Activated CD4-positive, alpha-beta T cell treated with anti-CD3 and anti-CD28 coated beads for 1 hour (primary cell): ENCODE data around the gene MAP2K5.
A peak's percentile ranks its signal among the peaks of the same experiment; 100 is the strongest.

Source experiments
- DNase-seq: peaks from one replicate; pipeline ENCODE4 v3.0.0-alpha.2; 2020

The MAP2K5 gene

DNA sequence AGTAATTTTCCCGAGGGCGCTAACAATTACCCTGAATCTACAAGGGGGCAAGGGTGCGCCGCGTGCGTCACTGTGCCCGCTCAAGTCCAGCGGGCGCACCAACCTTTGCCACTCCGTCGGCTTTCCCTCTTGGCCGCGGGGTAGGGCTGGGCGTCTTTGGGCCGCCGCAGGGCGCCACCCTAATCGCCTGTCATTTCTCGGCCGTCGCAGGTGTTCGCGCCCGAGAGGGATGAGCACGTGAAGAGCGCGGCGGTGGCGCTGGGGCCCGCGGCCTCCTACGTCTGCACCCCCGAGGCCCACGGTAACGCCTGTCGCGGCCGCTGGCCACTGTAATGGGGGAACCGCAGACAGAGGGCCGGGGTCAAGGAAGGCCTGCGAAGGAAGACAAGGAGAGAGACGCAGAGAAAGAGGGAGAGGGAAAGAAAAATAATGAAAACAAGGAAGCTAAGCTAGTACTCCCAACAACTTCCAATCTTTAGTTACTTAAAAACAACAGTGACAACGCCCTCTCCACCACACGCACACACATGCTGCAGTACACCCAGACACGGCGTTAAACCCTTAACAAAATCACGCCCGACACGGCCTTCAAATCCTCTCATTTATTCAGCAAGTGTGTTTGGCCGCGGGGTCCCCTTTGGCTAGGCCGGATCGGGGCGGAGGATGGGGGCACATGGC, 286.6 kb downstream of the MAP2K5 start:
- DNase-seq = no peak

DNA sequence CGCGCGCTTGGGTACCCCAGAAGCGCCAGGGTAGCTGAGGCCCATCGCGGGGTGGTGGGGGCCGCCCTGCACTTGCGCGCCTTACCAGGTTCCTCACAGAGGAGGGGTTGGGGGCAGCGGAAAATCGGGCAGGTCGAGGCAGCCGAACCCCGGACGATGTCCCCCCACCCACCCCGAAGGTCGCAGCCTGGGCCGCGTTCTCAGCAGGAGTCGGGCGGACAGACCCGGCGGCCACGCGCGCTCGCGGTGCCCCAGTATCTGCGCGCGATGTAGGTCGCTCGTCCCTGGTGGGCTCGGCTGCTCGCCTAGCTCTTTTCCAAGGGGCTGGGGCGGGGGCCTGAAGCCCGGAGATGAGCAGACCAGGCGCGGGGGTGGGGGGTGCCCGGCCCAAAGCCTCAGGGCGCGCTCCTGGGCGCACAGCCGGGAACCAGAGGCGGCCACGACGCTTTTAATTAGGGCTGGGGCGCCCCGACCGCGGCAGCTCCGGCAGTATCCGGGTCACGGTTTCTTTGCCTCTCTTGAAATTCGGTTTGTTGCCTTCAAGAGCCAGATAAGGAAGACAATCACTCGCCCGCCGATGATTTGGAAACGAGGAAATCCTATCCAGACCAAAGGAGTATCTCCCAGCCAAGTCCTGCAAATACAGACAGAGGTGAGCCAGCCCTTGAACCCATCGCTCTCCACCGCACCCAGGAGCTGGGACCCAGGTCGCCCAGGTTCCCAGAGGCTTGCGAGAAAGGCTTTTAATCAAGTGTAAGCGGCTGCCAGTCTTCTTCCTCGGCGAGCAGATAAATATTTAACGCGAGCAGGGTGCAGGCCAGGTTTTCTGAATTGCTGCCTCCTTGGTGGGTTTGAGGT, 287.4 kb downstream of the MAP2K5 start:
- DNase-seq = no peak

DNA sequence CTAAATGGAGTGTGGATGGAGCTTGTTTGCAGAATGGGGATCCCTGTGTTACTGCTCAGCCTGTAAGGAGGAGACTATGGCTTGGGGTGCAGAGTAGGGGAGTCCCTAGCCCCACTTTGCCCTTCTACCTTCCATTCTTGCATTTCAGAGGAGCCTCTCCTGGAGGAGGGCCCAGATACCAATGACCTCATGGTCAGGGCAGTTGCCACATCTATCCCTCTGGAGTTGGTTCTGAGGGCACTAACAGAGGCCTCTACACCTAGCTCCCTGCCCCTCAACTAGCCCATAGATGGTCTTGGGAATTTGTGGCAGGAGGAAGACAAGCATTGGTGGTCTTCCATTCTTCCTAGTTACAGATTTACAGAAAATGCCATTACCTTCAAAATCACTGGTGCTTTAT, 288.9 kb downstream of the MAP2K5 start:
- DNase-seq = no peak

DNA sequence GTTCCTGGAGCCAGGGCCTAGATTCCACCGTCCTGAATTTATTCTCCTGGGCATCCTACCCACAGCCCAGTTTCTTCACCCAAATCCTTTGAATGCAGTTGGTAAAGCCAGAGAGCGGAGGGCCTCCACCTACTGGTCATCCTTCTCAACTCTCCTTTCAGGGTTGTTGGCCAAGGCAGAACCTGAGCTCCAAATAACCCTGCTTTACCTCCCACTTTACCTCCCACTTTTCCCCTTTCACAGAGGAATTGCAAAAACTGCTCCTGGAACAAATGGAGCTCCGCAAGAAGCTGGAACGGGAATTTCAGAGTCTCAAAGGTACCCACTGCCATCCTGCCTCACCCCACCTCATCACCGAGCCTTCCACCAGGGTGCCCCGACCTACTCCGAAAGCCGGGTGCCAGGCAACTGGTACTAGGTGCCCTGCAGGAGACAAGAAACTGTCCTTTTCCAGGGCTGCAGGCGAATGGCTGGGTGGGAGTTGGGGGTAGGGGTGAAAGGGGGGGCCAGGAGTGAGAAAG, 289.6 kb downstream of the MAP2K5 start:
- no peak for DNase-seq

DNA sequence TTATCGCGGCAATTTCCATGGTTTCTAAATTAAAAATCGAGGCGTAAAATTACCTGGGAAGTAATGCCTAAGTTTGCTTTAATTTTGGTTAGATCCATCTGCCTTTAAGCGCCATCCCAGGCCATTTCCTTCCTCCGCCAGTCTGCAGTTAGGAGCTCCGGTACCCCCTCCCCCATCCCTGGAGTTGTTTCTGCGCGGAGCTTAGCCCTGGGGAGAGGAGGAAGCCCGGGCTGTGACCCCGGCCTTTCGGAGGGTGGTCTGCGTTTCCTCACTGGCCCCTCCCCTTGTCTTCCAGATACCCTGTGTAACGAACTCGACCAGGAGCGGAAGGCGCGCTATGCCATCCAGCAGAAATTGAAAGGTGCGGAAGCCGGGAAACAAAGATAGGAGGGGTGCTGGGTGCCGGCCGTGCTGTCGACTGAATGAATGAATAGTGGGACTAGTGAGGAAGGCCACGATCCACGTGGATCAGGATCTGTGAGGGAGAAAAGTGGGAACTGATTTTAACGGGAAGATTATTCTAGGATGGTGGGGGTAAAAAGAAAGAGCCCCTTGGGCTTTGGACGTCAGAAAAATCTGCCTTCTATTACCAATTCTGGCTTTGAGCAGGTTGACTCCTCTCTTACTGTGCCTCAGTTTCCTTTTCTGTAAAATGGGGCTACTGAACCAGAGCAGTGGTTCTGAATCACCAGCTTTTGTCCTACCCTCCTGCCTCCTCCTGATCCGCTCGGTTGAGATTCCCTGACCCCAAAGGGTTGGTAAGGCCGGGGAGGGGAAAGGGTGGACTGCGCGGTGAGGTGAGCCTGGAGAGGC, 290.6 kb downstream of the MAP2K5 start:
- no peak for DNase-seq

DNA sequence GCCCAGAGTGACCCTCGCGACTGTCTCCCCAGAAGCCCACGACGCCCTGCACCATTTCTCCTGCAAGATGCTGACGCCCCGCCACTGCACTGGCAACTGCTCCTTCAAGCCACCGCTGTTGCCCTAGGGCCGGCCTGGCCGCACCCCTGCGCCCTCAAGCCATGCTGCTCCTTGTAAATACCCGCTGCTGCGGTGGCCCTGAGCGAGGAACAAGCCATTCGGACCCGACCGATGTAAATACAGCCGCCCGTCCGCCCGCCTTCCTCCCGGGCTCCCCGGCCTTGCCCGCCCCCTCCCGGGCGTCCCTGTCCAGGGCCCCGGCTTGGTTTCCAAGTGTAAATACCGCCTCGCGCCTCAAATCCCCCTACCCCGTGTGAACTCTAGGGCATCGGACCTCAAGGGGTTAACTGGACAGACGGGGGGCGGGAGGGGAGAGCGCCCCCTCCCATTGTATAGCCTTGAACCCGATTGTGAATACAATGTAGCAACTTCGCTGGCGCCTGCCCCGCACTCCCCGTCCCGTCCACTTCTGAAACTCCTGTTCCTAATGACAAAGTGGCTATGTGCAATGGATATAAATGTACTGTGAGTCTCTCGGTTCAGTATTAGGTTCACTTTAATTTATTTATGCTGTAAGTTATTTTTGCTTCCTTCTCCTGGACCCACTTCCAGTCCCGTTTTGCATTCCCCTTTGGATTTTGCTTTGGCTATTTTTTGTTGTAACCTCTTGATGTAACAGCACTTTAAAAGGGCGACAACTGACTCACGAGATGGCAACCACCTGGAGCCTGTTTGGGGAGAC, 291.4 kb downstream of the MAP2K5 start:
- no peak for DNase-seq

DNA sequence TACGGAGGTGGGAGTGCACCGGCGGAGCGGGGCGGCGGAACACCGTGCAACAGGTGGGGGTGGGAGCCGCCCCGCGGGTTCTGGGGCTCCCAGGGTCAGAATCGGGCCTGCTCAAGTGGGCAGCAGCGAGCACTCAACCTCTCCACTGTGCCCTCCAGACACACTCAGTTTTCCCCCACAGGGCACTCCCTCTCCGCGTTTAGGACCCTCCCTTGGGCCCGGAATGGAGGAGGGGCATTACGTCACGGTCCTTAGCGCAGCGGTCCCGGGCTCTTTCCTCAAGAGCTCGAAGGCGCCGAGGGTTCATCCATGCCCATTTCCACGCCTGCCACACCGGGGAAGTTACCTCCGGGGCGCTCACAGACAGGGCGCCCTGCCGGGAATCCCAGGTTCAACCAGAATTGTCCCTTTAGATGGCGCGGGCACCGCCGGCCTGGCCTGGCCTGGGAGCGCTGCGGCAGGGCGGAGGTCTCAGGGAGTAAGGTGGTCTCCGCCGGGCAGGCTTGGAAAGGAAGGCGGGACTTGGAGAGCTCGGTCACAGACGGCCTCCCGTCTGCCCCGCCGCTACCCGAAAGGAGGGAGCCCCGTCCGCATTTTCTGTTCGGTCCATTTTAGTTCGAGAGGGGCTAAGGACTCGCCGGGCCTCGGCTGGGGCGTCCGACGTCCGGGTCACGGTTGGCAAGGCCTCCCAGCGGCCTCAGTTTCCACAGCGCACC, 292.2 kb downstream of the MAP2K5 start:
- DNase-seq = no peak

DNA sequence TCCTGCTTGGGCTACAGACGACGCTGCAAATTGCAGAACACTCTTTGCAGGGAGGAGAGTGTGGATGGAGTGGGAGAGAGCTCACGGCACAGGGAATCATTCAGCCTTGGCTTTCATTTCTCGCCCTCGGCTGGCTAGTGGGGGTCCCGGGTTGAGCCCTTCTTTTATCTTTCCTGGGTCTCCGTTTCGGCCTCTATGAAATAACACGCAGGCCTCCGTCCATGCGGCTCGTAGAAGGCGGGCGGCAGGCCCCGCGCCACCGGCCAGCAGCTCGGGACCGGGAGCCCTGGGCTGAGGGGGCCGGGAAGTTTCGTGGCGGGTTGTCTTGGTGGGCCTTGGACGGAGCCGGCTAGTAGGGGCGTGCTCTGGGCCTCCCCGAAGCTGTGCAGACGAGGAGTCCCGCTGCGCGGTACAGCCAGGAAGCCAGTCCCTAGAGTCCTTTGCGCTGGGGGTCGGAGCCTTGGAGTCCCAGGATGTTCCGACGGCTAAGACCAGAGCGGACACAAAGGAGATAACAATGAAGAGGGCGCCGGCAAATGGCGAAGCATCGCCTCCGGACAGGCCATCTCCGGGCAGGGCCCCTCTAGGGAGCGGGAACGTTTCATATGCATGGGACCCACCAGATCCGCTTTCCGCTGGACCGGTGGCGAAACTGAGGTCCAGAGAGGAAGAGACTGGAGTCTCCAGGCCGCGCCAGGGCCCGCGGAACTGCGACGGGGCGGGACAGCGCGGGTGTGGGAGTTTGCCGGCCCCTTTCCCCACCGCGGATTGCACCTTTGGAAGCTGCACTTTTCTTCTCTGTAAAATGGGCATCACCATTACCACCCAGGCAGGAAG, 293.0 kb downstream of the MAP2K5 start:
- DNase-seq = no peak

DNA sequence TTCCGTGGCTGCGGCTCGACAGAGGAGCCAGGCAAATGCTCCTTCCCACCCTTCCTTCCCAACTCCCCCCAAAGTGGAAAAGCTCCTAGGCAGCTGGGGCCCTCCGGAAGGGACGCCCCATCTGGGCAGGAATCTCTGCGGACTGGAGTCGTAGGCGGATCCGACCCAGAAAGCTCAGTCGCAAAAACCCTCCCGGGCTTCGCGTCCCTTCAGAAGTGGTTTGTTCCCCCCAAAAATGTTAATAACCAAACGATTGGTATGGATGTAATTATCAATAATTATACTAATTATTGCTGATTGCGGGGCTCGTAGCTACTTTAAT, 293.6 kb downstream of the MAP2K5 start:
- no peak for DNase-seq

DNA sequence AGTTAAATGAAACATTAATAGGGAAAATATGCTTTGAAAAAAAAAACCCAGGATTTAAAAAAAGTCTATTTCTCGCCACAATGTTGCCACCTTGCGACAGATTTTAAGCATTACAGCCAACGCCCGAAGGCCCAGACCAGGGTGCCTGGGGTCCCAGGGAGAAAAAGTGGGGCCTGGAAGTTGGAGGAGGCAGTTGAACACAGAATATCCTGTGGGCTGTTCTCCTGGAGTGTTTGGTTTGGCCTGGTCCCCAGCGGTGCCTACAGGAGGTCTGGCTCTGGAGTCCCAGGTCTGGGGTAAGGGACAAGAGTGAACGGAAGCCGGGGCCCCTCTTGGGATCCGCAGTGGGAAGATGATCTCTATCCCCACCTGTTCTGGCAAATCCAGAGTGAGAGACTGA, 294.0 kb downstream of the MAP2K5 start:
- peak; percentile 29 for DNase-seq

DNA sequence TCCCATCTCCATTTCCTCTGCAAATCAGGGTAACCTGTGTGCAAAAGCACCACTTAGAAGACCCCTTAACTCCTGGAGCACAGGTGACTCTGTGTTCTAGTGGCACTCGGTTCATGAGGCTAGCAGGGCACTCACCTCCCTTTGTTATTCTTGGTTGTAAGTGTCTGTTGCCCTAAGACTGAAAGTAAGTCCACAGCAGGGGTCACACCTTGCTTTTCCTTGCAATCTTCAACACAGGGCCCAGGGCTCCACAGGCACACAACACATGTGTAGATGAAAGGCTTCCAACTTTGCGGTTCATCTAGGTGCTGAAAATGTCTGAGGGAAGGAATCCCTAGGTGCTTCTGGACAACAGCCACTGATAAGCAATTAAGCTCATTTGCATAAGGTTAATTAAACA, 294.5 kb downstream of the MAP2K5 start:
- DNase-seq = no peak

DNA sequence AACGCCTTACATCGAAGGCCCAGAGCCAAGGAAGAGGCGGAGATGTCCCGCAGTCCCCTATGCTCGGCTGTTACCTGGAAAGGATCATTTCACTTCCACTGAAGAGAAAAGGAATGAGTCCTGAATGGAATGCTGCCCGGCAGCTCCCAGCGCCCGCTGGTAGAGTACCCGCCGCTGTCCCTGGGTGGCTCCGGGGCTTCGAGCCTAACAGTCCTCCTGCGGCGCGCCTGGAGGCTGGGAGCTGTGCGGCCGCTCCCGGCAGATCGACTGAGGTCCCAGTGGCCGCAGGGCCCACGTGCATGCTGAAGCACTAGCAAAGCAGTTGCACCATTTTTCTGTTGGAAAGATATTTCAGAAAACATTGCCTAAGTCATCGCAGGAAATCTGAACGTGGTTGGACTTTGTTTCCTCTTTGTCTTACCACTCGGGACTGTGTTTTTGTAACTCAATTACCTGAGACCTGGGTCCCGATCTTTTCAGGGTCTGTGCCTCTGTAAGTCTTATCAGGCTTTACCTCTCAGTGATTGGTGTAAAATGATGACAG, 296.4 kb downstream of the MAP2K5 start:
- DNase-seq = no peak

DNA sequence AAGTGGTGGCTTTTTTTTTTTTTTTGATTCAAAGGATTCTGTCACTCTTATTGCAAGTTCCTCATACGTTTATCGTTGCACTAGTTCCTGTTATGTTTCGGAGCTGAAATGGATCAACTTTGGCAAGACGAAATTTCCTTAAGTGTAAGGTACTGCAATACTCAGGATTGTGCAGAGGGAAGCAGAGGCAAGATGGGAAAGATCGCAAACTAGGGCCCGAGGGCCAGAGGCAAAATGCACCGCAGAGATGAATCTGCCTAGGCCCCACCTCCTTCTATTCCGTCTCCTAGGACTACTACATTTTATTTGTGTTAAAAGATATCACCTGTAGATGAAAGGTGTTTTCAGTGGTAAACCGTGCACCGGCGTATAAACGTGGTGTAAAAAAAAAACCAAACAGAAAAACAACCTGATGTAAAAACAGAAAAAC, 297.0 kb downstream of the MAP2K5 start:
- no peak for DNase-seq

DNA sequence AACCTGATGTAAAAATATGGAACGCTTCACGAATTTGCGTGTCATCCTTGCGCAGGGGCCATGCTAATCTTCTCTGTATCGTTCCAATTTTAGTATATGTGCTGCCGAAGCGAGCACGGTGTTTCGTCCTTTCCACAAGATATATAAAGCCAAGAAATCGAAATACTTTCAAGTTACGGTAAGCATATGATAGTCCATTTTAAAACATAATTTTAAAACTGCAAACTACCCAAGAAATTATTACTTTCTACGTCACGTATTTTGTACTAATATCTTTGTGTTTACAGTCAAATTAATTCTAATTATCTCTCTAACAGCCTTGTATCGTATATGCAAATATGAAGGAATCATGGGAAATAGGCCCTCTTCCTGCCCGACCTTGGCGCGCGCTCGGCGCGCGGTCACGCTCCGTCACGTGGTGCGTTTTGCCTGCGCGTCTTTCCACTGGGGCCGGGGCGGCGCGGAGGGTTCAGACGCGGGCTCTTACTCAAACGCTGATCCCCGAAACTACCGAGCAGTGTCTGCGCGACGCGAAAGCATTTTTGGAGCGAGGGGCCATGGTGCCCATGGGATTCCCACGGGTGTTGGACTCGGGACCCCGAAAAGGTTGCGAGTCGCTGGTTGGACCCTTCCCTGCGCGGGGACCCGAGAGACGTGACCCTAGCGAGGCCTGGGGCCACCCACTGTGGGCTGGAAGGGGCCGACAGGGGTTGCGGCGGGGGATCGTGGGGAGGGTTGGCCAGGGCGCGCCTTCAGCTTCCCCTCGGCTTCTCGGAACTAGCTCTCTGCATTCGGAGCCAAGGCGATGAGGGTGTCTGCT, 297.6 kb downstream of the MAP2K5 start, which contains the start of gene RNU6-1:
Gene RNU6-1 (minus strand): TSS at position 117 of the 820 bp plus-strand sequence.
- DNase-seq = peak; percentile 96

DNA sequence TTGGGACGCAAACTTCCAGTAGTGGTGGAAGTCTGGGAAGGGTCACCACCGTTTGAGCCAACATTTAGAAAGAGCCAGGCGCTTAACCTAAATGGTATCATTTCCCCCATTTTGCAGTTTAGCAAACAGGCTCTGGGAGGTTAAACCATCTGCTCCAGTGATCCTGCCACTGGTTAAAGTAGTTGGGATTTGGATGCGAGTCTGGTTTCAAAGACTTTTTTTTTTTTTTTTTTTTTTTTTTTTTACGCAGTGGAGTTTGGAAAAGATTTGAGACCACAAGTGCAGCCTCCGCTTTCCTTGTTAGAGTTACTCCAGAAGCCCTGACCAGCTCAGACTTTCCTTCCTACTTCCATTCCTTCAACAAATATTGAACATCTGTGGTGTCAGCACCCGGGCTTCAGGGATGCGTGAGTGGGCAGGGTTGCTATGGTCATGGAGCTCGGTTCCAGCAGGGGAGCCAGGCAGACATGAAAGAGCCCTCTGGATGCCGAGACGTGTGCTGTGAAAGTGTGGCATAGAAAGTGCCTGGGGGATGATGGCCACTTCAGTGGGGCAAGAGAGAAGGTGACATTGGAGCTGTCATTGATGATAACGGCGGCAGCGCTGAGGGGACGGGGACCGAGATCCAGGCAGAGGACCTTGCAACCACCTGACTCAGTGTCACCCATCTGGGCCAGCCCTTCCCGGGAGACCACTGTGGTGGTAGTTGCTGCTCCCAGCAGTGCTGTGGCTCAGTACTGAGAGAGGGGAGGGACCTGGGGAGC, 298.4 kb downstream of the MAP2K5 start:
- DNase-seq = no peak

DNA sequence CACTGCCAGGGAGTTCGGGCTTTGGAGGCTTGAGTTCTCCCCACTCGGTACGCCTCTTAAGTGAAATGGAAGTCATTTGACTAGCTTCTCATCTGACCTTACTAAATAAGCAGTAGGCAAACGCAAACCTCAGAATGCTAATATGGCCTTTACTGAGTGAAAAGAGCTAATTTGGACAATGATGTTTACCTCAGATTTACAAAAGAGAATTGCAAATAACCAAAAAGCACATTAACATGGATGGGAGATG, 298.9 kb downstream of the MAP2K5 start:
- DNase-seq = no peak

DNA sequence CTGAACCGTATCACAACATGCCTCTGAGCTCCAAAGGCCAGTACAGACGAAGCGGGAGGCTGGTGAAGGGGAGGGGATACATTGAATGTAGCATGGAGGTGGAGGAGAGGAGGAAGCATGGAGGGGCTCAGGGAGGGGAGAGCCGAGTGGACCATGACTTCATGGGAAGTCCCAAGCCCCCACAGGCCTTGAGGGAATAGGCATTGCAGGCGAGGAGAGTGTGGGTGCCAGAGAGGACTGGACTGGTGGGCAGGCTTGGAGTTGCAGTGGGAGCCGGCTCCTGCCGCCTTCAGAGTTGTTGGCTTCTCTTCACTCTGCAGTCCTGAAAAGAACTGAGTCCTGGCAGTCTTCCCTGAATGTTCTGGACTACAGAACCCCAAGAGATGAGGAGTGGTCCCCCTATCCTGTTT, 300.6 kb downstream of the MAP2K5 start:
- no peak for DNase-seq

DNA sequence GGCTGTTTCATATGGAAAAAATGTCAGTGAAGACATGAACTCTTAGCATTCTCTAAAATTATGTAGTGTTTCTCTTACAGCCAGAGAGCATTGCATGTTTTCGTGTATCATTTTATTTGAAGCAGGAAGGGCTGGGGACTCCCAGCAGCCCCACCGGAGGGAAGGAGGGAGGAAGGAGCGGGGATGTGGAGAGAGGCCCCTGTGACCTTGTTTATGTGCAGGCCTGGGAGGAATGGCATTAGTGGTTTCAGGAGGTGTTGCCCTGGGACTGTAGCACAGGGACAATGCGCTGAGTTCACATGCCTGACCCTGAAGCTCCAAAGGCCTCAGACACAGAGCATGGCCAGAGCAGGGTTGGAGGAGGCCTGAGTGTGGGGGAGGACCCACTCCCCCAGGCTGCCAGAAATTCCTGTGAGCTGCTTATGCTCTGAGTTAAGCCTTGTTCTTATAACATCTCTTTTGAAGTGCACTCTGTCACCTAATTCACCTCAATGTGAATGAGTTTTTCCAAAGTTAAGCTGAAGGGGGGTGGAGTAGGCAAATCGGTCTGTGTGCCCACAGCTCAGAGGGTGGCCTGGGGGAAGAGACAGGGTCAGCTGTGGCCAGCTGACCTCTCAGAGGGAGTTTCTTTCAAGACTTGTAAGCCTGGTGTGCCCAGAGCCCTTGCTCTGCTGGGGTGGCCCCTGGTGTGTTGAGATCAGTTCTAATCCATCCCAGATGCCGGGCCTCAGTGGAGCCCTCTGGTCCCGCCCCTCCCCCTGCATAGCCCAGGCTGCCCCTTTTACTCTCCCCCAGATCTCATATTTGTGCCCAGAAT, 301.3 kb downstream of the MAP2K5 start:
- no peak for DNase-seq
